Lower leg skin (tissue), 4 donors: ENCODE measurements around the gene SLC2A11. TPM values are rescaled to one million over a fixed set of nuclear protein-coding genes. Genes with fewer than 3 reads are reported as not detected.

Experiments
- DNase-seq, 2 donors: peaks; one replicate each; pipeline ENCODE4 v3.0.0-alpha.2; 2019; ENCODE audit warnings: low spot score in 2 of 2
- H3K4me3 ChIP-seq: fragments of 200-600 bp; sonication (generic); 2 replicates; pipeline ENCODE4 v1.5.1; 2017; ENCODE audit warnings: mild to moderate bottlenecking, low read depth; ENCODE audit not compliant: poor library complexity, severe bottlenecking
- CTCF ChIP-seq, 3 donors: fragments of 450-650 bp; IDR thresholded peaks; one replicate each; pipeline ENCODE4 v1.5.1; 2016; ENCODE audit warnings: antibody characterized with exemption in 3 of 3, mild to moderate bottlenecking in 3 of 3, moderate library complexity in 2 of 3
- POLR2A ChIP-seq, 2 donors: fragments of 450-650 bp; IDR thresholded peaks; one replicate each; pipeline ENCODE4 v1.6.1; 2016 to 2017; ENCODE audit warnings: antibody characterized with exemption in 2 of 2, mild to moderate bottlenecking in 1 of 2, moderate library complexity in 1 of 2
- WGBS, 2 donors: methylation state at CpG; one replicate each; pipeline ENCODE4 v1.1.5; 2018; 5-methylcytosine and 5-hydroxymethylcytosine counted together
- intact Hi-C: fragments of 100-400 bp; cut with DNase I; formaldehyde crosslinking; loops from one replicate; pipeline ENCODE4 v1.15.0; 2023; ENCODE audit warnings: low total_unique reads
- total RNA-seq, 4 donors: library from RNA; depleted of rRNA; stranded (reverse); fragments of >200 nt; gene quantifications; one replicate each; pipeline ENCODE4 v1.1.0, GENCODE V29; 2016

Gene SLC2A11
- total RNA-seq, 4 donors from 2014 or later, result 5.0 to 11.1 (median 8.6) TPM

GRCh38 chr22:23834406-23834792, 23.3 kb upstream of the SLC2A11 start:
- TF ChIP-seq CTCF (IDR thresholded peaks at IDR 0.05), result no peak
- no peak for TF ChIP-seq POLR2A (IDR thresholded peaks at IDR 0.05)
- no peak overlapping the region for H3K4me3 ChIP-seq
- WGBS, 2 donors, result 91 to 92% methylated on average over 3 of the region's 3 CpGs
- intact Hi-C loops, result no loop called here
- no peak for DNase-seq

GRCh38 chr22:23834793-23835483, 22.7 kb upstream of the SLC2A11 start:
- intact Hi-C loops, result no loop called here
- no peak for DNase-seq
- H3K4me3 ChIP-seq, result no peak overlapping the region
- no peak for TF ChIP-seq CTCF (IDR thresholded peaks at IDR 0.05)
- no peak for TF ChIP-seq POLR2A (IDR thresholded peaks at IDR 0.05)
- WGBS, 2 donors, result 68 to 82% methylated on average over 8 to 9 of the region's 10 CpGs

- no peak for DNase-seq
- 62 to 69% methylated on average over 11 of the region's 11 CpGs for WGBS, 2 donors
- no peak for TF ChIP-seq CTCF (IDR thresholded peaks at IDR 0.05)
- no peak for TF ChIP-seq POLR2A (IDR thresholded peaks at IDR 0.05)
- H3K4me3 ChIP-seq, result no peak overlapping the region
- intact Hi-C loops, result no loop called here
These were observed 22.1 kb upstream of the SLC2A11 start for GRCh38 chr22:23835484-23836144.

- TF ChIP-seq CTCF (IDR thresholded peaks at IDR 0.05) (no peak), POLR2A (IDR thresholded peaks at IDR 0.05) (no peak)
- H3K4me3 ChIP-seq, result no peak overlapping the region
- WGBS, 2 donors, result 87 to 90% methylated on average over 3 to 4 of the region's 5 CpGs
- DNase-seq, result no peak
- intact Hi-C loops, result no loop called here
These were observed 21.4 kb upstream of the SLC2A11 start for GRCh38 chr22:23836281-23836680.

GRCh38 chr22:23836692-23837495, 20.8 kb upstream of the SLC2A11 start:
- 88 to 89% methylated on average over 12 of the region's 12 CpGs for WGBS, 2 donors
- no peak for DNase-seq
- H3K4me3 ChIP-seq, result no peak overlapping the region
- intact Hi-C loops, result no loop called here
- TF ChIP-seq POLR2A (IDR thresholded peaks at IDR 0.05) (no peak), CTCF (IDR thresholded peaks at IDR 0.05) (no peak)
